Pancreas (tissue), 10 donors: ENCODE data around the gene DYNC1I1. TPM values are rescaled to one million over a fixed set of nuclear protein-coding genes. Genes with fewer than 3 reads are reported as not detected.

ENCODE experiments used
- ATAC-seq, 4 donors: fragments of 200-7000 bp; cut with Tn5 transposase; one replicate each; pipeline versions ENCODE4 v1.8.0 to v1.9.1; 2020; ENCODE audit warnings: mild to moderate bottlenecking in 4 of 4, moderate library complexity in 4 of 4
- DNase-seq, 6 donors: peaks; one replicate each; pipeline ENCODE4 v3.0.0-alpha.2; 2020
- FAIRE-seq: peaks from 2 replicates; lab custom pipeline; 2012; peaks lifted over from hg19 to GRCh38; lab: Jason Lieb, UNC
- H3K27ac ChIP-seq, 4 donors: fragments of 200-600 bp; sonication (generic); 1 replicate in 3 of 4; 2 replicates in 1 of 4; pipeline versions ENCODE4 v1.5.0 to v1.8.0; 2020
- H3K27me3 ChIP-seq, 4 donors: fragments of 200-600 bp; one replicate each; pipeline ENCODE4 v1.8.0; 2021
- H3K36me3 ChIP-seq, 3 donors: fragments of 200-600 bp; sonication (generic) in 1 of 3; one replicate each; pipeline versions ENCODE4 v1.5.0 to v1.8.0; 2020 to 2021
- H3K4me1 ChIP-seq, 3 donors: fragments of 200-600 bp; one replicate each; pipeline ENCODE4 v1.8.0; 2021
- H3K4me3 ChIP-seq, 4 donors: fragments of 200-600 bp; sonication (generic) in 2 of 4; one replicate each; pipeline versions ENCODE4 v1.5.0 to v1.8.0; 2020 to 2021
- H3K9me3 ChIP-seq, 4 donors: fragments of 200-600 bp; one replicate each; pipeline ENCODE4 v1.8.0; 2021
- CTCF ChIP-seq, 4 donors: fragments of 200-600 bp; sonication (generic) in 3 of 4; IDR thresholded peaks; one replicate each; pipeline versions ENCODE4 v1.5.0 to v1.8.0; 2021; ENCODE audit warnings: antibody characterized with exemption in 4 of 4
- WGBS, 2 donors: extraction: QIAGEN DNeasy Blood & Tissue Kit; methylation state at CpG; one replicate each; pipeline ENCODE4 v1.1.7; 2013; 5-methylcytosine and 5-hydroxymethylcytosine counted together
- intact Hi-C, 3 donors: fragments of 100-400 bp; cut with DNase I; formaldehyde crosslinking; loops; one replicate each; pipeline versions ENCODE4 v1.11.1 to v1.14.2; 2022
- polyA plus RNA-seq, 2 donors: library from polyadenylated mRNA; stranded (reverse); fragments of 200-250 nt; gene quantifications; one replicate each; pipeline ENCODE4 v1.2.3, GENCODE V29; 2013
- total RNA-seq, 6 donors: library from RNA; stranded (reverse); fragmentation: NEBNext Ultra II Directional in 4 of 6; extraction: Animal tissue kit (Norgen Biotek cat#: 25700) in 4 of 6; gene quantifications; one replicate each; pipeline versions ENCODE4 v1.2.1 to v1.2.4, GENCODE V29; 2021 to 2023
- donor health status: healthy with polysubstance abuse.
- donor health status: DM: no; HTN: no; CAD: no; lungs with moderate emphysema.
- donor health status: DM: no; HTN: no; CAD: no.
- donor health status: control.
- donor health status: control.
- donor health status: Bipolar disorder and iron deficiency.
- donor health status: DM: yes; HTN: yes; CAD: no.
- donor health status: DM: no; HTN: no; CAD: no.
- donor health status: DM: no; HTN: no; CAD: no.
- donor health status: DM: yes; HTN: yes; CAD: no.

Gene DYNC1I1
- total RNA-seq (1 to 10 TPM in 4 of 6 donors, under 1 TPM in 2; 0.71 to 1.5 (median 1.3) TPM), polyA plus RNA-seq (1 to 10 TPM in 1 of 2 donors, under 1 TPM in 1; 0.95 to 5.5 TPM)

- ATAC-seq (peak; percentile 90 to 98 (median 96)), DNase-seq (peak; percentile 61 to 87 (median 69)), FAIRE-seq (no peak)
- Histone ChIP-seq H3K27ac (no peak within 1 kb of the TSS), H3K36me3 (no peaks in the 10 kb centered on the region), H3K4me3 (peak within 1 kb of the TSS; percentile 30 to 76 (median 52)), H3K4me1 (no peaks in the 10 kb centered on the region), H3K9me3 (no peaks in the 10 kb centered on the region), H3K27me3 (no peaks in the 10 kb centered on the region)
- intact Hi-C loops, result no loop called here
- WGBS, 2 donors, result 0 to 1% methylated on average over 39 to 49 of the region's 49 CpGs
- no peak for TF ChIP-seq CTCF (IDR thresholded peaks at IDR 0.05)
These were observed at the start of gene DYNC1I1 for GRCh38 chr7:95772298-95772770. Gene DYNC1I1, plus strand, starts transcription at chr7:95772554. Its CDS starts 32,176 bp downstream, at chr7:95804730.

- H3K27me3 ChIP-seq, result no peaks in the 10 kb centered on the region
- FAIRE-seq (no peak), DNase-seq (peak in 3 of 6 donors; percentile 12 to 53 (median 32)), ATAC-seq (peak; percentile 71 to 94 (median 92))
- H3K9me3 ChIP-seq, result no peaks in the 10 kb centered on the region
- intact Hi-C loops, result loop anchor here in 2 of 3 donors (5.0 to 10.0 kb wide), 2 partner anchors 149 to 151 kb away; no protein-coding TSS in a partner anchor
- H3K27ac ChIP-seq, result no peak overlapping the region
- no peaks in the 10 kb centered on the region for H3K4me1 ChIP-seq
- TF ChIP-seq CTCF (IDR thresholded peaks at IDR 0.05), result peak in 3 of 4 donors; percentile 21 to 33 (median 32)
- H3K4me3 ChIP-seq, result no peak overlapping the region
- WGBS, 2 donors, result 0 to 4% methylated on average over 2 of the region's 2 CpGs
- no peaks in the 10 kb centered on the region for H3K36me3 ChIP-seq
These were observed 48.7 kb upstream of the DYNC1I1 start for GRCh38 chr7:95723583-95724180.

GRCh38 chr7:95725205-95725604, 47.1 kb upstream of the DYNC1I1 start:
- Histone ChIP-seq H3K36me3 (no peaks in the 10 kb centered on the region), H3K27ac (no peak overlapping the region), H3K27me3 (no peaks in the 10 kb centered on the region), H3K4me3 (no peak overlapping the region), H3K4me1 (no peaks in the 10 kb centered on the region), H3K9me3 (no peaks in the 10 kb centered on the region)
- ATAC-seq, result no peak
- intact Hi-C loops, result loop anchor here in 1 of 3 donors (10.0 kb wide), 1 partner anchor 150 kb away; no protein-coding TSS in a partner anchor
- FAIRE-seq, result no peak
- no peak for DNase-seq
- no peak for TF ChIP-seq CTCF (IDR thresholded peaks at IDR 0.05)
- WGBS, 2 donors, result 88 to 92% methylated on average over 1 of the region's 1 CpG

GRCh38 chr7:95730493-95731280, 41.7 kb upstream of the DYNC1I1 start:
- Histone ChIP-seq H3K27ac (no peak overlapping the region), H3K36me3 (no peaks in the 10 kb centered on the region), H3K27me3 (no peaks in the 10 kb centered on the region), H3K4me3 (no peak overlapping the region), H3K4me1 (no peaks in the 10 kb centered on the region), H3K9me3 (no peaks in the 10 kb centered on the region)
- ATAC-seq (peak; percentile 55 to 74 (median 60)), FAIRE-seq (no peak), DNase-seq (peak in 3 of 6 donors; percentile 6 to 34 (median 14))
- no peak for TF ChIP-seq CTCF (IDR thresholded peaks at IDR 0.05)
- intact Hi-C loops, result no loop called here
- 60 to 67% methylated on average over 4 of the region's 4 CpGs for WGBS, 2 donors
